Measurements from ENCODE around the gene RBM19.

RBM19 gene

GRCh38 chr12:113899042-113899560, 67.0 kb downstream of the RBM19 start:
- TF ChIP-seq POLR2AphosphoS5 (IDR thresholded peaks at IDR 0.05; ENCODE audit: low read depth, low read length) (no peak), TAF1 (IDR thresholded peaks at IDR 0.05; ENCODE audit: borderline replicate concordance, insufficient read depth, low read length) (no peak), FOXP2 (optimal IDR thresholded peaks at IDR 0.05; ENCODE audit: borderline replicate concordance, extremely low read depth, extremely low read length, insufficient read depth) (no peak), SIN3A (IDR thresholded peaks at IDR 0.05; ENCODE audit: borderline replicate concordance, insufficient read depth, low read length) (no peak)
- TF ChIP-seq, protein P1, sequence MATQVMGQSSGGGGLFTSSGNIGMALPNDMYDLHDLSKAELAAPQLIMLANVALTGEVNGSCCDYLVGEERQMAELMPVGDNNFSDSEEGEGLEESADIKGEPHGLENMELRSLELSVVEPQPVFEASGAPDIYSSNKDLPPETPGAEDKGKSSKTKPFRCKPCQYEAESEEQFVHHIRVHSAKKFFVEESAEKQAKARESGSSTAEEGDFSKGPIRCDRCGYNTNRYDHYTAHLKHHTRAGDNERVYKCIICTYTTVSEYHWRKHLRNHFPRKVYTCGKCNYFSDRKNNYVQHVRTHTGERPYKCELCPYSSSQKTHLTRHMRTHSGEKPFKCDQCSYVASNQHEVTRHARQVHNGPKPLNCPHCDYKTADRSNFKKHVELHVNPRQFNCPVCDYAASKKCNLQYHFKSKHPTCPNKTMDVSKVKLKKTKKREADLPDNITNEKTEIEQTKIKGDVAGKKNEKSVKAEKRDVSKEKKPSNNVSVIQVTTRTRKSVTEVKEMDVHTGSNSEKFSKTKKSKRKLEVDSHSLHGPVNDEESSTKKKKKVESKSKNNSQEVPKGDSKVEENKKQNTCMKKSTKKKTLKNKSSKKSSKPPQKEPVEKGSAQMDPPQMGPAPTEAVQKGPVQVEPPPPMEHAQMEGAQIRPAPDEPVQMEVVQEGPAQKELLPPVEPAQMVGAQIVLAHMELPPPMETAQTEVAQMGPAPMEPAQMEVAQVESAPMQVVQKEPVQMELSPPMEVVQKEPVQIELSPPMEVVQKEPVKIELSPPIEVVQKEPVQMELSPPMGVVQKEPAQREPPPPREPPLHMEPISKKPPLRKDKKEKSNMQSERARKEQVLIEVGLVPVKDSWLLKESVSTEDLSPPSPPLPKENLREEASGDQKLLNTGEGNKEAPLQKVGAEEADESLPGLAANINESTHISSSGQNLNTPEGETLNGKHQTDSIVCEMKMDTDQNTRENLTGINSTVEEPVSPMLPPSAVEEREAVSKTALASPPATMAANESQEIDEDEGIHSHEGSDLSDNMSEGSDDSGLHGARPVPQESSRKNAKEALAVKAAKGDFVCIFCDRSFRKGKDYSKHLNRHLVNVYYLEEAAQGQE (IDR thresholded peaks at IDR 0.05; ENCODE audit: insufficient read depth in 1 of 2, low read depth in 2 of 2, low read length in 2 of 2): no peak

- TF ChIP-seq SIN3A (IDR thresholded peaks at IDR 0.05; ENCODE audit: borderline replicate concordance, insufficient read depth, low read length) (no peak), TAF1 (IDR thresholded peaks at IDR 0.05; ENCODE audit: borderline replicate concordance, insufficient read depth, low read length) (no peak), POLR2AphosphoS5 (IDR thresholded peaks at IDR 0.05; ENCODE audit: low read depth, low read length) (no peak), FOXP2 (optimal IDR thresholded peaks at IDR 0.05; ENCODE audit: borderline replicate concordance, extremely low read depth, extremely low read length, insufficient read depth) (no peak)
- TF ChIP-seq, protein P1 (IDR thresholded peaks at IDR 0.05; ENCODE audit: insufficient read depth in 1 of 2, low read depth in 2 of 2, low read length in 2 of 2): no peak
Measured at GRCh38 chr12:113898466-113898865, 67.7 kb downstream of the RBM19 start.

DNA sequence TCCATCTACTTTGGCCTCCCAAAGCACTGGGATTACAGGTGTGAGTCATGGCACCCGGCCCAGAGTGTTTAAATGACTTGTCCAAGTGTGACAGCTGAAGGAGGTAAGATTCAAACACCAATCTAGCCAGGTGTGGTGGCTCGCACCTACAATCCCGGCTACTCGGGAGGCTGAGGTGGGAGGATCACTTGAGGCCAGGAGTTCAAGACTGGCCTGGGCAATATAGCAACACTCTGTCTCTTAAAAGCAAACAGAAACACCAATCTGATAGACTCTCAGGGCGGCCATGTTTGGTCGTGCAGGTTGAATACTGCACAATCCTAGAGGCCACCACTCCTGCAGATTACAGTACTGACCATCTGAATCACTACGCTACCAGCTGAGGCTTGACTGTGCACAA, 68.7 kb downstream of the RBM19 start:
- no peak for TF ChIP-seq SIN3A (IDR thresholded peaks at IDR 0.05; ENCODE audit: borderline replicate concordance, insufficient read depth, low read length)
- TF ChIP-seq, protein P1 (IDR thresholded peaks at IDR 0.05; ENCODE audit: insufficient read depth in 1 of 2, low read depth in 2 of 2, low read length in 2 of 2): no peak
- TF ChIP-seq POLR2AphosphoS5 (IDR thresholded peaks at IDR 0.05; ENCODE audit: low read depth, low read length): no peak
- TF ChIP-seq FOXP2 (optimal IDR thresholded peaks at IDR 0.05; ENCODE audit: borderline replicate concordance, extremely low read depth, extremely low read length, insufficient read depth): no peak
- no peak for TF ChIP-seq TAF1 (IDR thresholded peaks at IDR 0.05; ENCODE audit: borderline replicate concordance, insufficient read depth, low read length)

GRCh38 chr12:113896841-113897240, 69.3 kb downstream of the RBM19 start:
- TF ChIP-seq SIN3A (IDR thresholded peaks at IDR 0.05; ENCODE audit: borderline replicate concordance, insufficient read depth, low read length) (no peak), TAF1 (IDR thresholded peaks at IDR 0.05; ENCODE audit: borderline replicate concordance, insufficient read depth, low read length) (no peak), FOXP2 (optimal IDR thresholded peaks at IDR 0.05; ENCODE audit: borderline replicate concordance, extremely low read depth, extremely low read length, insufficient read depth) (no peak), POLR2AphosphoS5 (IDR thresholded peaks at IDR 0.05; ENCODE audit: low read depth, low read length) (no peak)
- TF ChIP-seq, protein P1 (IDR thresholded peaks at IDR 0.05; ENCODE audit: insufficient read depth in 1 of 2, low read depth in 2 of 2, low read length in 2 of 2): no peak

- TF ChIP-seq FOXP2 (optimal IDR thresholded peaks at IDR 0.05; ENCODE audit: borderline replicate concordance, extremely low read depth, extremely low read length, insufficient read depth) (no peak), POLR2AphosphoS5 (IDR thresholded peaks at IDR 0.05; ENCODE audit: low read depth, low read length) (no peak), TAF1 (IDR thresholded peaks at IDR 0.05; ENCODE audit: borderline replicate concordance, insufficient read depth, low read length) (no peak), SIN3A (IDR thresholded peaks at IDR 0.05; ENCODE audit: borderline replicate concordance, insufficient read depth, low read length) (no peak)
- TF ChIP-seq, protein P1 (IDR thresholded peaks at IDR 0.05; ENCODE audit: insufficient read depth in 1 of 2, low read depth in 2 of 2, low read length in 2 of 2): no peak
Measured at GRCh38 chr12:113896194-113896593, 69.9 kb downstream of the RBM19 start.

Measured in PFSK-1 (cell line).